GM23248 (cell line): ENCODE measurements around the gene ASIC1. TPM values are rescaled to one million over a fixed set of nuclear protein-coding genes. Genes with fewer than 3 reads are reported as not detected.

ENCODE experiments used
- DNase-seq: peaks from one replicate; pipeline ENCODE4 v3.0.0-alpha.2; 2015
- H2AFZ ChIP-seq: fragments of 200-600 bp; sonication (generic); 2 replicates; pipeline ENCODE4 v1.6.1; 2016; ENCODE audit warnings: antibody characterized with exemption
- H3F3A ChIP-seq: fragments of 200-600 bp; sonication (generic); 2 replicates; pipeline ENCODE4 v1.6.1; 2016; ENCODE audit warnings: mild to moderate bottlenecking, antibody characterized with exemption, mixed run types; ENCODE audit not compliant: insufficient read depth
- H3K27ac ChIP-seq: fragments of 200-600 bp; sonication (generic); 2 replicates; pipeline ENCODE4 v1.5.1; 2016; ENCODE audit warnings: mild to moderate bottlenecking
- H3K27me3 ChIP-seq: fragments of 200-600 bp; sonication (generic); replicated peaks from 2 replicates; pipeline ENCODE4 v1.6.1; 2016; ENCODE audit warnings: mild to moderate bottlenecking; ENCODE audit not compliant: insufficient read depth
- H3K36me3 ChIP-seq: fragments of 200-600 bp; sonication (generic); 2 replicates; pipeline ENCODE4 v1.6.1; 2016; ENCODE audit warnings: low read depth, mild to moderate bottlenecking
- H3K4me1 ChIP-seq: fragments of 200-600 bp; sonication (generic); 2 replicates; pipeline ENCODE4 v1.6.1; 2016; ENCODE audit warnings: mild to moderate bottlenecking; ENCODE audit not compliant: insufficient read depth
- H3K4me2 ChIP-seq: fragments of 200-600 bp; sonication (generic); one replicate; pipeline ENCODE4 v1.6.1; 2016; ENCODE audit warnings: mild to moderate bottlenecking; ENCODE audit not compliant: unreplicated experiment
- H3K4me3 ChIP-seq: fragments of 200-600 bp; sonication (generic); 2 replicates; pipeline ENCODE4 v1.5.1; 2016; ENCODE audit warnings: mild to moderate bottlenecking
- H3K79me2 ChIP-seq: fragments of 200-600 bp; sonication (generic); 2 replicates; pipeline ENCODE4 v1.6.1; 2016; ENCODE audit warnings: mild to moderate bottlenecking; ENCODE audit not compliant: insufficient read depth
- H3K9ac ChIP-seq: fragments of 200-600 bp; sonication (generic); 2 replicates; pipeline ENCODE4 v1.6.1; 2016; ENCODE audit warnings: mild to moderate bottlenecking
- H3K9me2 ChIP-seq: fragments of 200-600 bp; sonication (generic); 2 replicates; pipeline ENCODE4 v1.6.1; 2016; ENCODE audit warnings: mixed run types, mild to moderate bottlenecking, moderate library complexity; ENCODE audit not compliant: insufficient read depth
- H3K9me3 ChIP-seq: fragments of 200-600 bp; sonication (generic); one replicate; pipeline ENCODE4 v1.6.1; 2017; ENCODE audit warnings: low read depth
- H4K20me1 ChIP-seq: fragments of 200-600 bp; sonication (generic); 2 replicates; pipeline ENCODE4 v1.6.0; 2016; ENCODE audit not compliant: insufficient read depth
- EZH2 ChIP-seq: fragments of 200-600 bp; sonication (generic); IDR thresholded peaks from 2 replicates; pipeline ENCODE4 v1.6.1; 2018; ENCODE audit warnings: antibody characterized with exemption, mild to moderate bottlenecking; ENCODE audit not compliant: insufficient read depth, poor library complexity, severe bottlenecking
- EZH2phosphoT487 ChIP-seq: fragments of 200-600 bp; sonication (generic); IDR thresholded peaks from 2 replicates; pipeline ENCODE4 v1.6.1; 2018; ENCODE audit warnings: antibody characterized with exemption, moderate library complexity, mild to moderate bottlenecking, low read depth; ENCODE audit not compliant: insufficient read depth
- WGBS, 2 experiments: methylation state at CpG; one replicate each; pipeline ENCODE4 v1.1.6; 2015 to 2017; ENCODE audit warnings: low lambda C conversion rate in 2 of 2, low coverage in 1 of 2; ENCODE audit errors: missing lambda C conversion rate in 2 of 2; 5-methylcytosine and 5-hydroxymethylcytosine counted together
- in situ Hi-C: fragments of 300-500 bp; cut with MboI; formaldehyde crosslinking; loops from 2 replicates; pipeline ENCODE4 v1.15.0; 2020
- polyA plus RNA-seq: library from polyadenylated mRNA; unstranded; fragments of >200 nt; fragmentation: Nextera tagmentation; extraction: Ambion mirVana; gene quantifications from 2 replicates; pipeline ENCODE4 v1.2.1, GENCODE V29; 2016
- total RNA-seq: library from RNA; depleted of rRNA; stranded (reverse); fragments of >200 nt; shearing (Covaris generic); gene quantifications from 2 replicates; pipeline ENCODE4 v1.2.3, GENCODE V29; 2014; rRNA removed

ASIC1 gene
- total and polyA plus RNA-seq, 2 experiments from 2014 or later = 1.4 to 1.9 TPM

DNA sequence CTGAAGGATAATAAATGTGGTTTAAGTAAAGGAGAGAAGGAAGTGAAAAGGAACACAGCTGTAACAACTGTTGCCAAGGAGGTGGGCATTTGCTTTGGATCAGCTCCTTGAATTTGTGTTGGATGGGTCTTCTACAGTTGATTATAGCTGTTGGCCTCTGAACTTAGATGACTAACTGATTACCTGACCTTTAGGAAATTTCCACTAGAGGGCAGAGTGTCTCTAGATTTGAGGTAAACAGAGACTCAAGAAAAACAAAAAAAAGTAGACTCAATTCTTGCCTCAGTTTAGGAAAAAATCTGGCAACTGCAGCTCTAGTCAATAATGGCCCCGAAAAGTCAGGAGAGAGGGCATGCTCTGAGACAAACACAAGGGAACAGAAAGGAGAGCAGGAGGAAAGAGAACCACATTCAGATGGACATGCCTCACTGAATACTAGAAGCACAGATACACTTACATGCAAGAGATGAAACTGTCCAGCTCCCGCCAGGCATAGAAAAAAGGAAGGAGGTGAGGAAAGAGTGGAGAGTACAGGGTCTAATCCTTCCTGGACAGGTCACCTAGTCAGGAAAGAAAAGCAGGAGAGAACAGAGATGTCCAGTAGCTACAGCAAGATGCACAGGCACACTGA lies 75.2 kb downstream of the ASIC1 start:
- Histone ChIP-seq H4K20me1 (no peaks in the 10 kb centered on the region), H3F3A (peaks cover 42% of the 10 kb centered on the region), H3K9ac (no peak overlapping the region), H3K9me2 (no peaks in the 10 kb centered on the region), H3K9me3 (no peaks in the 10 kb centered on the region), H3K27ac (no peak overlapping the region), H3K4me3 (no peak overlapping the region), H3K27me3 (no peaks in the 10 kb centered on the region), H3K36me3 (peaks cover 48% of the 10 kb centered on the region), H3K4me2 (no peak overlapping the region), H2AFZ (no peak overlapping the region), H3K4me1 (peaks cover 8% of the 10 kb centered on the region; the same call in 1 of the 2 replicates), H3K79me2 (0 out of 2 replicates have a peak, but pooled peaks cover 7% of the 10 kb centered on the region)
- WGBS, 2 experiments = 53 to 54% methylated on average over 2 of the region's 2 CpGs
- DNase-seq = peak; percentile 59
- TF ChIP-seq EZH2phosphoT487 (no peak), EZH2 (no peak)
- in situ Hi-C loops = no loop called here

Other genes with a start within 250 kb of the ASIC1 start
- gene NCKAP5L, start 229.2 kb upstream of the ASIC1 start, total RNA-seq = 28.4 and 28.8 TPM in 2 replicates
- 13.5 and 14.1 TPM in 2 replicates for gene NCKAP5L, start 229.2 kb upstream of the ASIC1 start, polyA plus RNA-seq
- 3.3 and 4.2 TPM in 2 replicates for gene BCDIN3D, start 214.5 kb upstream of the ASIC1 start, total RNA-seq
- 3.7 TPM in 2 replicates for gene BCDIN3D, start 214.5 kb upstream of the ASIC1 start, polyA plus RNA-seq
- 0.86 and 2.8 TPM in 2 replicates for gene FAIM2, start 153.7 kb upstream of the ASIC1 start, total RNA-seq
- gene FAIM2, start 153.7 kb upstream of the ASIC1 start, polyA plus RNA-seq = 4.6 and 5.3 TPM in 2 replicates
- not detected in 2 replicates for gene AQP2, start 106.9 kb upstream of the ASIC1 start, total RNA-seq
- gene AQP2, start 106.9 kb upstream of the ASIC1 start, polyA plus RNA-seq = not detected in 2 replicates
- gene AQP5, start 95.7 kb upstream of the ASIC1 start, total RNA-seq = not detected in 2 replicates
- not detected in 2 replicates for gene AQP5, start 95.7 kb upstream of the ASIC1 start, polyA plus RNA-seq
- gene AQP6, start 84.6 kb upstream of the ASIC1 start, total RNA-seq = not detected in 2 replicates
- gene AQP6, start 84.6 kb upstream of the ASIC1 start, polyA plus RNA-seq = not detected in 2 replicates
- gene RACGAP1, start 32.1 kb upstream of the ASIC1 start, total RNA-seq = 55.4 and 63.5 TPM in 2 replicates
- 35.4 and 35.7 TPM in 2 replicates for gene RACGAP1, start 32.1 kb upstream of the ASIC1 start, polyA plus RNA-seq
- gene SMARCD1, start 27.7 kb downstream of the ASIC1 start, total RNA-seq = 41.9 and 48.3 TPM in 2 replicates
- 6.4 and 8.2 TPM in 2 replicates for gene SMARCD1, start 27.7 kb downstream of the ASIC1 start, polyA plus RNA-seq
- 0.13 TPM in 1 of 2 replicates, not detected in the other for gene GPD1, start 46.4 kb downstream of the ASIC1 start, total RNA-seq
- gene GPD1, start 46.4 kb downstream of the ASIC1 start, polyA plus RNA-seq = not detected in 2 replicates
- 24.4 and 53.4 TPM in 2 replicates for gene COX14, start 54.6 kb downstream of the ASIC1 start, total RNA-seq
- 122 and 125 TPM in 2 replicates for gene COX14, start 54.6 kb downstream of the ASIC1 start, polyA plus RNA-seq
- 52.4 and 60.7 TPM in 2 replicates for gene CERS5, start 109.8 kb downstream of the ASIC1 start, total RNA-seq
- gene CERS5, start 109.8 kb downstream of the ASIC1 start, polyA plus RNA-seq = 88.7 and 99.2 TPM in 2 replicates
- gene LIMA1, start 225.9 kb downstream of the ASIC1 start, total RNA-seq = 256 and 284 TPM in 2 replicates
- gene LIMA1, start 225.9 kb downstream of the ASIC1 start, polyA plus RNA-seq = 166 and 180 TPM in 2 replicates